Hepatocyte (in vitro differentiated cells): ENCODE results near the gene TANC2. TPM values are rescaled to one million over a fixed set of nuclear protein-coding genes. Genes with fewer than 3 reads are reported as not detected.

ENCODE experiments used
- DNase-seq: peaks from one replicate; pipeline ENCODE4 v3.0.0-alpha.2; 2016; ENCODE audit warnings: low spot score
- H2AFZ ChIP-seq: fragments of 200-600 bp; sonication (generic); 2 replicates; pipeline ENCODE4 v1.6.0; 2016; ENCODE audit warnings: antibody characterized with exemption, mild to moderate bottlenecking
- H3K27ac ChIP-seq: fragments of 200-600 bp; sonication (generic); 2 replicates; pipeline ENCODE4 v1.5.1; 2016; ENCODE audit warnings: mild to moderate bottlenecking
- H3K27me3 ChIP-seq: fragments of 200-600 bp; sonication (generic); 2 replicates; pipeline ENCODE4 v1.6.1; 2016
- H3K36me3 ChIP-seq: fragments of 200-600 bp; sonication (generic); replicated peaks from 2 replicates; pipeline ENCODE4 v1.5.1; 2016; ENCODE audit warnings: low read depth; ENCODE audit not compliant: insufficient read depth
- H3K4me1 ChIP-seq: fragments of 200-600 bp; sonication (generic); 2 replicates; pipeline ENCODE4 v1.5.1; 2016; ENCODE audit warnings: mild to moderate bottlenecking, moderate library complexity; ENCODE audit not compliant: insufficient read depth
- H3K4me2 ChIP-seq: fragments of 200-600 bp; sonication (generic); 2 replicates; pipeline ENCODE4 v1.6.0; 2016
- H3K4me3 ChIP-seq: fragments of 200-600 bp; sonication (generic); 2 replicates; pipeline ENCODE4 v1.5.1; 2016; ENCODE audit warnings: mild to moderate bottlenecking
- H3K79me2 ChIP-seq: fragments of 200-600 bp; sonication (generic); 2 replicates; pipeline ENCODE4 v1.6.0; 2017; ENCODE audit warnings: mild to moderate bottlenecking
- H3K9me2 ChIP-seq: fragments of 200-600 bp; sonication (generic); replicated peaks from 2 replicates; pipeline ENCODE4 v1.6.0; 2017; ENCODE audit warnings: mild to moderate bottlenecking; ENCODE audit not compliant: insufficient read depth
- H3K9me3 ChIP-seq: fragments of 200-600 bp; sonication (generic); 2 replicates; pipeline ENCODE4 v1.5.1; 2016; ENCODE audit warnings: low read depth, mild to moderate bottlenecking
- H4K20me1 ChIP-seq: fragments of 200-600 bp; sonication (generic); 2 replicates; pipeline ENCODE4 v1.6.0; 2016; ENCODE audit warnings: mild to moderate bottlenecking; ENCODE audit not compliant: insufficient read depth, poor library complexity, severe bottlenecking
- CTCF ChIP-seq: fragments of 200-600 bp; sonication (generic); IDR thresholded peaks from 2 replicates; pipeline ENCODE4 v1.5.1; 2016; ENCODE audit warnings: antibody characterized with exemption, mild to moderate bottlenecking; ENCODE audit not compliant: poor library complexity
- EZH2 ChIP-seq: fragments of 200-600 bp; sonication (generic); IDR thresholded peaks from 2 replicates; pipeline ENCODE4 v1.6.1; 2016; ENCODE audit warnings: antibody characterized with exemption, mild to moderate bottlenecking, borderline replicate concordance
- EZH2phosphoT487 ChIP-seq: fragments of 200-600 bp; sonication (generic); IDR thresholded peaks from one replicate; pipeline ENCODE4 v1.6.1; 2018; ENCODE audit warnings: antibody characterized with exemption, mild to moderate bottlenecking, low read depth, moderate library complexity; ENCODE audit not compliant: unreplicated experiment, severe bottlenecking
- WGBS: methylation state at CpG from one replicate; pipeline ENCODE4 v1.1.6; 2016; ENCODE audit warnings: low lambda C conversion rate; ENCODE audit errors: missing lambda C conversion rate; 5-methylcytosine and 5-hydroxymethylcytosine counted together
- polyA plus RNA-seq: library from polyadenylated mRNA; unstranded; fragments of >200 nt; fragmentation: Nextera tagmentation; extraction: Ambion mirVana; gene quantifications from 2 replicates; pipeline ENCODE4 v1.2.1, GENCODE V29; 2016
- total RNA-seq: library from RNA; depleted of rRNA; stranded (reverse); fragments of >200 nt; gene quantifications from 2 replicates; pipeline ENCODE4 v1.2.3, GENCODE V29; 2014

TANC2 gene
- total and polyA plus RNA-seq, 2 experiments from 2014 or later = 16.7 to 20.4 TPM

DNA sequence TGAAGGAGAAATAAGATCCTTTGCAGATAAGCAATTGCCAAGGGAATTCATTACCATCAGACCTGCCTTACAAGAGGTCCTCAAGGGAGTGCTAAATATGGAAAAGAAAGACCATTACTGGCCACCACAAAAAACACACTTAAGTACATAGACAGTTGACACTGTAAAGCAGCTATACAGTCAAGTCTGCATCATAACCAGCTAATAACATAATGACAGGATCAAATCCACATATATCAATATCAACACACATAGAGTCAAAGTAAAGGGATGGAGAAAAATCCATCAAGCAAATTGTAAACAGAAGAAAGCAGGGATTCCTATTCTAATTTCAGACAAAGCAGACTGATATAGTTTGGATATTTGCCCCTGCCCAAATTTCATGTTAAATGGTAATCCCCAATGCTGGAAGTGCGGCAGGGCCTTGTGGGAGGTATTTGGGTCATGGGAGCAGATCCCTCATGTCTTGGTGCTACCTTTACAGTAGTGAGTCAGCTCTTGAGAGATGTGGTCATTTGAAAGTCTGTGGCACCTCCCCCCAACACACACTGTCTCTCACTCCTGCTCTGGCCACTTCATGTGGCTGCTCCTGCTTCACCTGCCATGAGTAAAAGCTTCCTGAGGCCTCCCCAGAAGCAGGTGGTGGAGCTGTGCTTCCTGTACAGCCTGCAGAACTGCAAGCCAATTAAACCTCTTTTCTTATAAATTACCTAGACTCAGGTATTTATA is 32.8 kb downstream of the TANC2 start:
- H3K4me1 ChIP-seq = no peaks in the 10 kb centered on the region
- no peaks in the 10 kb centered on the region for H3K9me3 ChIP-seq
- 100% methylated on average over 1 of the region's 1 CpG for WGBS
- no peaks in the 10 kb centered on the region for H3K27me3 ChIP-seq
- no peak overlapping the region for H3K27ac ChIP-seq
- no peak for TF ChIP-seq EZH2phosphoT487
- no peak for TF ChIP-seq EZH2
- TF ChIP-seq CTCF = no peak
- no peak overlapping the region for H2AFZ ChIP-seq
- H4K20me1 ChIP-seq = no peaks in the 10 kb centered on the region
- H3K9me2 ChIP-seq = no peaks in the 10 kb centered on the region
- peaks cover 66% of the 10 kb centered on the region for H3K79me2 ChIP-seq
- H3K4me2 ChIP-seq = no peak overlapping the region
- no peaks in the 10 kb centered on the region for H3K36me3 ChIP-seq
- no peak overlapping the region for H3K4me3 ChIP-seq
- no peak for DNase-seq

DNA sequence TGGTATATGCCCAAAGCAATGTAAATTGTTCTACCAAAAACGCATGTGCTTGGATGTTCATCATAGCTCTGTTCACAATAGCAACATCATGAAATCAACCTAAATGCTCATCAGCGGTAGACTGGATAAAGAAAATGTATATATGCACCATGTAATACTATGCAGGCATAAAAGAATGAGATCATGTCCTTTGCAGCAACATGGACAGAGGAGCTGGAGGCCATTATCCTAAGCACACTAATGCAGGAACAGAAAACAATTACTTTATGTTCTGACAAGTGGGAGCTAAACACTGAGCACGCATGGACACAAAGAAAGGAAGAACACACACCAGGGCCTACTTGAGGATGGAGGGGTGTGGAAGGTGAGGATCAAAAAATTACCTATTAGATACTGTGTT is 33.7 kb downstream of the TANC2 start:
- TF ChIP-seq CTCF = no peak
- no peak for TF ChIP-seq EZH2phosphoT487
- no peak for TF ChIP-seq EZH2
- no peak for DNase-seq
- no peak overlapping the region for H3K4me2 ChIP-seq
- no peak overlapping the region for H2AFZ ChIP-seq
- no peaks in the 10 kb centered on the region for H3K4me1 ChIP-seq
- no peaks in the 10 kb centered on the region for H3K36me3 ChIP-seq
- no peaks in the 10 kb centered on the region for H4K20me1 ChIP-seq
- peaks cover 57% of the 10 kb centered on the region for H3K79me2 ChIP-seq
- no peaks in the 10 kb centered on the region for H3K9me3 ChIP-seq
- no peaks in the 10 kb centered on the region for H3K27me3 ChIP-seq
- no peaks in the 10 kb centered on the region for H3K9me2 ChIP-seq
- H3K27ac ChIP-seq = no peak overlapping the region
- WGBS = 94% methylated on average over 3 of the region's 3 CpGs
- H3K4me3 ChIP-seq = no peak overlapping the region

- no peaks in the 10 kb centered on the region for H3K4me1 ChIP-seq
- no peaks in the 10 kb centered on the region for H3K27me3 ChIP-seq
- no peaks in the 10 kb centered on the region for H3K9me3 ChIP-seq
- H2AFZ ChIP-seq = no peak overlapping the region
- no peak overlapping the region for H3K27ac ChIP-seq
- no peaks in the 10 kb centered on the region for H3K9me2 ChIP-seq
- 97% methylated on average over 5 of the region's 5 CpGs for WGBS
- no peak for DNase-seq
- H3K79me2 ChIP-seq = peaks cover 50% of the 10 kb centered on the region
- H4K20me1 ChIP-seq = no peaks in the 10 kb centered on the region
- no peak for TF ChIP-seq EZH2phosphoT487
- no peak for TF ChIP-seq EZH2
- TF ChIP-seq CTCF = no peak
- no peak overlapping the region for H3K4me2 ChIP-seq
- no peaks in the 10 kb centered on the region for H3K36me3 ChIP-seq
- no peak overlapping the region for H3K4me3 ChIP-seq
These were observed 35.8 kb downstream of the TANC2 start for GRCh38 chr17:63001689-63002394.
